H9 (cell line): ENCODE results near the gene MYD88. TPM values are rescaled to one million over a fixed set of nuclear protein-coding genes. Genes with fewer than 3 reads are reported as not detected.

Experiments used
- DNase-seq: peaks from one replicate; pipeline ENCODE4 v3.0.0-alpha.2; 2017
- H2AFZ ChIP-seq: one replicate; pipeline ENCODE4 v1.6.1; 2013; ENCODE audit warnings: mild to moderate bottlenecking, low read length, control low read depth, moderate library complexity
- H2AK5ac ChIP-seq: 2 replicates; pipeline ENCODE4 v1.6.1; 2013; ENCODE audit warnings: low read length, control low read depth, mixed read lengths; ENCODE audit not compliant: insufficient read length
- H2BK120ac ChIP-seq: one replicate; pipeline ENCODE4 v1.6.1; 2013; ENCODE audit warnings: low read depth, mild to moderate bottlenecking, low read length, control low read depth, inconsistent platforms; ENCODE audit not compliant: poor library complexity, severe bottlenecking
- H2BK12ac ChIP-seq: 2 replicates; pipeline ENCODE4 v1.6.1; 2013; ENCODE audit warnings: low read length, control low read depth, mixed read lengths, low read depth; ENCODE audit not compliant: insufficient read length
- H2BK15ac ChIP-seq: 2 replicates; pipeline ENCODE4 v1.6.1; 2013; ENCODE audit warnings: low read depth, low read length, control low read depth
- H2BK20ac ChIP-seq: one replicate; pipeline ENCODE4 v1.6.1; 2013; ENCODE audit warnings: low read depth, mild to moderate bottlenecking, low read length, control low read depth, inconsistent platforms; ENCODE audit not compliant: poor library complexity, severe bottlenecking
- H2BK5ac ChIP-seq: 2 replicates; pipeline ENCODE4 v1.6.1; 2013; ENCODE audit warnings: low read length, control low read depth, mixed read lengths; ENCODE audit not compliant: insufficient read length
- H3K14ac ChIP-seq: 2 replicates; pipeline ENCODE4 v1.6.1; 2013; ENCODE audit warnings: low read length, control low read depth; ENCODE audit not compliant: insufficient read depth
- H3K18ac ChIP-seq: 2 replicates; pipeline ENCODE4 v1.6.1; 2013; ENCODE audit warnings: low read depth, mild to moderate bottlenecking, mixed read lengths, low read length, control low read depth; ENCODE audit not compliant: insufficient read length
- H3K23ac ChIP-seq: 2 replicates; pipeline ENCODE4 v1.6.1; 2013; ENCODE audit warnings: low read length, control low read depth, mixed read lengths, low read depth; ENCODE audit not compliant: insufficient read length
- H3K23me2 ChIP-seq: 2 replicates; pipeline ENCODE4 v1.6.1; 2013; ENCODE audit warnings: low read depth, mild to moderate bottlenecking, mixed read lengths, low read length, control low read depth; ENCODE audit not compliant: insufficient read length, poor library complexity, severe bottlenecking
- H3K27ac ChIP-seq: 2 replicates; pipeline ENCODE4 v1.5.1; 2013; ENCODE audit warnings: low read length, control low read depth, mixed read lengths, low read depth; ENCODE audit not compliant: insufficient read length
- H3K27me3 ChIP-seq: 2 replicates; pipeline ENCODE4 v1.6.1; 2013; ENCODE audit warnings: low read length, control low read depth, inconsistent platforms; ENCODE audit not compliant: insufficient read depth
- H3K4ac ChIP-seq: 2 replicates; pipeline ENCODE4 v1.6.1; 2013; ENCODE audit warnings: low read depth, mild to moderate bottlenecking, control low read depth, inconsistent platforms, low read length, moderate library complexity
- H3K4me1 ChIP-seq: 2 replicates; pipeline ENCODE4 v1.6.1; 2013; ENCODE audit warnings: low read length, control low read depth, inconsistent platforms; ENCODE audit not compliant: insufficient read depth
- H3K4me2 ChIP-seq: 2 replicates; pipeline ENCODE4 v1.6.1; 2013; ENCODE audit warnings: low read length, control low read depth, mixed read lengths; ENCODE audit not compliant: insufficient read length, insufficient read depth
- H3K56ac ChIP-seq: 2 replicates; pipeline ENCODE4 v1.6.1; 2013; ENCODE audit warnings: low read depth, mild to moderate bottlenecking, mixed read lengths, low read length, control low read depth; ENCODE audit not compliant: insufficient read length
- H3K79me1 ChIP-seq: 2 replicates; pipeline ENCODE4 v1.6.1; 2013; ENCODE audit warnings: low read depth, mild to moderate bottlenecking, moderate library complexity, low read length, control low read depth, inconsistent platforms; ENCODE audit not compliant: insufficient read depth, poor library complexity, severe bottlenecking
- H3K79me2 ChIP-seq: 2 replicates; pipeline ENCODE4 v1.6.1; 2013; ENCODE audit warnings: low read length, control low read depth, inconsistent platforms; ENCODE audit not compliant: insufficient read depth
- H3K9ac ChIP-seq: 2 replicates; pipeline ENCODE4 v1.6.1; 2013; ENCODE audit warnings: low read length, control low read depth, mixed read lengths; ENCODE audit not compliant: insufficient read length; ENCODE audit errors: extremely low read depth
- H3K9me3 ChIP-seq: one replicate; pipeline ENCODE4 v1.6.1; 2013; ENCODE audit warnings: low read depth, low read length, inconsistent platforms; ENCODE audit not compliant: control insufficient read depth
- H3T11ph ChIP-seq: one replicate; pipeline ENCODE4 v1.6.1; 2013; ENCODE audit warnings: mild to moderate bottlenecking, low read length, control low read depth, inconsistent platforms
- H4K20me1 ChIP-seq: one replicate; pipeline ENCODE4 v1.6.1; 2013; ENCODE audit not compliant: control insufficient read depth, insufficient read length, insufficient read depth
- H4K5ac ChIP-seq: 2 replicates; pipeline ENCODE4 v1.6.1; 2013; ENCODE audit warnings: low read depth, mild to moderate bottlenecking, mixed read lengths, low read length, control low read depth; ENCODE audit not compliant: insufficient read length
- H4K8ac ChIP-seq: replicated peaks from 2 replicates; pipeline ENCODE4 v1.6.1; 2013; ENCODE audit warnings: low read length, control low read depth, mixed read lengths, low read depth; ENCODE audit not compliant: insufficient read length
- H4K91ac ChIP-seq: 2 replicates; pipeline ENCODE4 v1.6.1; 2013; ENCODE audit warnings: low read depth, mild to moderate bottlenecking, moderate library complexity, mixed read lengths, low read length, control low read depth; ENCODE audit not compliant: insufficient read length
- H3K27ac Mint-ChIP-seq, 3 experiments: 2 replicates in 2 of 3; 3 replicates in 1 of 3; pipeline ENCODE4 v1.8.0; 2020 to 2021; ENCODE audit warnings: mixed read lengths in 3 of 3, mild to moderate bottlenecking in 1 of 3, moderate library complexity in 1 of 3
- H3K27me3 Mint-ChIP-seq: 2 replicates; pipeline ENCODE4 v1.8.0; 2021; ENCODE audit warnings: low read depth, mild to moderate bottlenecking, moderate library complexity, mixed read lengths
- H3K36me3 Mint-ChIP-seq, 3 experiments: 2 replicates in 2 of 3; 3 replicates in 1 of 3; pipeline ENCODE4 v1.8.0; 2020 to 2021; ENCODE audit warnings: low read depth in 3 of 3, mixed read lengths in 3 of 3; ENCODE audit not compliant: insufficient read depth in 1 of 3
- H3K4me1 Mint-ChIP-seq, 2 experiments: 2 replicates each; pipeline ENCODE4 v1.8.0; 2020; ENCODE audit warnings: mixed read lengths in 2 of 2
- H3K4me3 Mint-ChIP-seq, 2 experiments: 2 replicates in 1 of 2; 3 replicates in 1 of 2; pipeline ENCODE4 v1.8.0; 2020 to 2021; ENCODE audit warnings: mild to moderate bottlenecking in 2 of 2, mixed read lengths in 2 of 2, moderate library complexity in 1 of 2
- H3K9me3 Mint-ChIP-seq, 2 experiments: 2 replicates in 1 of 2; 3 replicates in 1 of 2; pipeline ENCODE4 v1.8.0; 2020; ENCODE audit warnings: mild to moderate bottlenecking in 2 of 2, mixed read lengths in 2 of 2, moderate library complexity in 1 of 2
- WGBS: extraction: QIAGEN DNeasy Blood & Tissue Kit; methylation state at CpG from one replicate; pipeline ENCODE4 v1.1.7; 2013; ENCODE audit warnings: missing lambda C conversion rate, low lambda C conversion rate, mixed read lengths; ENCODE audit not compliant: insufficient read length; ENCODE audit errors: extremely low coverage; 5-methylcytosine and 5-hydroxymethylcytosine counted together
- total RNA-seq: library from RNA; stranded (reverse); gene quantifications from 2 replicates; pipeline ENCODE4 v1.2.1, GENCODE V29; 2021
- TF ChIP-seq, protein P1 (sequence below): fragments of 200-600 bp; sonication (generic); conservative IDR thresholded peaks from 3 replicates; pipeline ENCODE4 v1.8.0; 2021; ENCODE audit warnings: antibody characterized with exemption, mild to moderate bottlenecking

MYD88 gene
- total RNA-seq, 1 experiment from 2014 or later: 33.4 TPM

DNA sequence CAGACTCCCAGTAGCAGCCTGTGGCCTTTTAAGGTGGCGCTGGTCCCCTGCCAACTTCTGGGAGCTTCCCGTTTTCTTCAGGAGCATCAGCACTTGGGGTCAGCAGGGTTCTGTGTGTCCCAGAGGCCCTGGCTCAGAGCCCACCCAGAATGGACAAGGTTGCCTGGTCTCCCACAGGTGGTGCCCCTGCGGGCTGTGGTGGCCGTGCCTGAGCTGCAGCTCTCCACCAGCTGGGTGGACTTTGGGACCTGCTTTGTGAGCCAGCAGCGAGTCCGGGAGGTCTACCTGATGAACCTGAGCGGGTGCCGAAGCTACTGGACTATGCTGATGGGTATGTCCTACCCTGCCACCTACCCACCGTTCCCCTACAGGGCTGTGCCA is 17.0 kb upstream of the MYD88 start:
- Histone ChIP-seq H3K14ac (no peak overlapping the region), H3K18ac (no peak overlapping the region), H3K79me1 (no peaks in the 10 kb centered on the region), H4K91ac (no peak overlapping the region), H2BK12ac (no peak overlapping the region), H3K56ac (no peak overlapping the region), H3T11ph (no peak overlapping the region), H3K23me2 (no peaks in the 10 kb centered on the region), H3K23ac (no peak overlapping the region), H3K79me2 (no peaks in the 10 kb centered on the region), H4K8ac (no peak overlapping the region), H3K9me3 (no peaks in the 10 kb centered on the region), H3K4me1 (no peaks in the 10 kb centered on the region), H4K5ac (no peak overlapping the region), H3K9ac (no peak overlapping the region), H2BK120ac (no peak overlapping the region), H3K4ac (no peak overlapping the region), H2BK15ac (no peak overlapping the region), H3K27me3 (no peaks in the 10 kb centered on the region), H3K27ac (no peak overlapping the region), H2AFZ (no peak overlapping the region), H2AK5ac (no peak overlapping the region), H2BK20ac (no peak overlapping the region), H3K4me2 (no peak overlapping the region), H4K20me1 (no peaks in the 10 kb centered on the region), H2BK5ac (no peak overlapping the region)
- DNase-seq: no peak
- Mint-ChIP-seq H3K27me3 (peaks cover 3% of the 10 kb centered on the region; the same call in 1 of the 2 replicates), H3K27ac (no peak overlapping the region), H3K4me3 (no peak overlapping the region), H3K36me3 (peaks cover 34 to 73% (median 53%) of the 10 kb centered on the region in 3 experiments; a peak in 6 of 7 replicates), H3K4me1 (peaks cover 0 to 3% of the 10 kb centered on the region in 2 experiments; a peak in 1 of 4 replicates), H3K9me3 (no peaks in the 10 kb centered on the region)
- no CpG with 5 or more reads among the region's 9 CpGs for WGBS
- TF ChIP-seq, protein P1, sequence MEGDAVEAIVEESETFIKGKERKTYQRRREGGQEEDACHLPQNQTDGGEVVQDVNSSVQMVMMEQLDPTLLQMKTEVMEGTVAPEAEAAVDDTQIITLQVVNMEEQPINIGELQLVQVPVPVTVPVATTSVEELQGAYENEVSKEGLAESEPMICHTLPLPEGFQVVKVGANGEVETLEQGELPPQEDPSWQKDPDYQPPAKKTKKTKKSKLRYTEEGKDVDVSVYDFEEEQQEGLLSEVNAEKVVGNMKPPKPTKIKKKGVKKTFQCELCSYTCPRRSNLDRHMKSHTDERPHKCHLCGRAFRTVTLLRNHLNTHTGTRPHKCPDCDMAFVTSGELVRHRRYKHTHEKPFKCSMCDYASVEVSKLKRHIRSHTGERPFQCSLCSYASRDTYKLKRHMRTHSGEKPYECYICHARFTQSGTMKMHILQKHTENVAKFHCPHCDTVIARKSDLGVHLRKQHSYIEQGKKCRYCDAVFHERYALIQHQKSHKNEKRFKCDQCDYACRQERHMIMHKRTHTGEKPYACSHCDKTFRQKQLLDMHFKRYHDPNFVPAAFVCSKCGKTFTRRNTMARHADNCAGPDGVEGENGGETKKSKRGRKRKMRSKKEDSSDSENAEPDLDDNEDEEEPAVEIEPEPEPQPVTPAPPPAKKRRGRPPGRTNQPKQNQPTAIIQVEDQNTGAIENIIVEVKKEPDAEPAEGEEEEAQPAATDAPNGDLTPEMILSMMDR: no peak
